IMR-90 (cell line): Measurements from ENCODE around the gene TMTC2. TPM values are rescaled to one million over a fixed set of nuclear protein-coding genes. Genes with fewer than 3 reads are reported as not detected.

ENCODE experiments used
- ATAC-seq: fragments of 200-7000 bp; cut with Tn5 transposase; 2 replicates; pipeline ENCODE4 v1.9.1; 2020; ENCODE audit warnings: low read depth, mild to moderate bottlenecking, moderate library complexity
- BruUV-seq: library from RNA; stranded (reverse); fragments of 400-500 nt; replicated peaks from 2 replicates; lab custom pipeline; 2021; lab: Mats Ljungman, UMichigan
- CTCF ChIA-PET: fragments of 300-600 bp; formaldehyde crosslinking; extraction: SDS; loops from one replicate; lab custom pipeline; 2021; ENCODE audit warnings: antibody characterized with exemption; lab: Yijun Ruan, JAX
- POLR2A ChIA-PET: fragments of 300-600 bp; sonication (Branson Sonifier 250); formaldehyde crosslinking; loops from one replicate; lab custom pipeline; 2022; ENCODE audit warnings: antibody characterized with exemption; ENCODE audit not compliant: unreplicated experiment; lab: Charles Lee
- DNase-seq: peaks from one replicate; pipeline ENCODE4 v3.0.0; 2013
- H2AFZ ChIP-seq: replicated peaks from 2 replicates; pipeline ENCODE3; 2013; ENCODE audit warnings: low read length, mild to moderate bottlenecking; ENCODE audit not compliant: poor library complexity
- H2AK5ac ChIP-seq: 2 replicates; pipeline ENCODE4 v1.6.1; 2013; ENCODE audit warnings: low read depth, low read length, inconsistent platforms
- H2AK9ac ChIP-seq: replicated peaks from 2 replicates; pipeline ENCODE3; 2013; ENCODE audit warnings: mild to moderate bottlenecking, low read depth, low read length, moderate library complexity; ENCODE audit not compliant: poor library complexity
- H2BK120ac ChIP-seq: 2 replicates; pipeline ENCODE4 v1.6.1; 2013; ENCODE audit warnings: low read depth, low read length, inconsistent platforms
- H2BK15ac ChIP-seq: 3 replicates; pipeline ENCODE4 v1.6.1; 2013; ENCODE audit warnings: low read depth, low read length, inconsistent platforms
- H2BK20ac ChIP-seq: 2 replicates; pipeline ENCODE4 v1.6.1; 2013; ENCODE audit warnings: low read depth, mild to moderate bottlenecking, inconsistent platforms, low read length, moderate library complexity
- H2BK5ac ChIP-seq: 2 replicates; pipeline ENCODE4 v1.6.1; 2013; ENCODE audit warnings: mild to moderate bottlenecking, low read depth, low read length, inconsistent platforms; ENCODE audit not compliant: poor library complexity, severe bottlenecking
- H3K14ac ChIP-seq: replicated peaks from 2 replicates; pipeline ENCODE4 v1.6.1; 2013; ENCODE audit warnings: low read depth, low read length, inconsistent platforms
- H3K18ac ChIP-seq: 2 replicates; pipeline ENCODE4 v1.6.1; 2013; ENCODE audit warnings: low read depth, low read length, control low read depth
- H3K23ac ChIP-seq: 2 replicates; pipeline ENCODE4 v1.6.1; 2013; ENCODE audit warnings: low read depth, low read length, inconsistent platforms
- H3K27ac ChIP-seq: 2 replicates; pipeline ENCODE4 v1.5.1; 2013; ENCODE audit warnings: mild to moderate bottlenecking, control low read depth, low read length; ENCODE audit not compliant: insufficient read depth
- H3K27me3 ChIP-seq: 2 replicates; pipeline ENCODE4 v1.6.1; 2013; ENCODE audit warnings: low read length; ENCODE audit not compliant: control insufficient read depth, insufficient read depth
- H3K36me3 ChIP-seq: 2 replicates; pipeline ENCODE4 v1.6.1; 2013; ENCODE audit warnings: low read length, mixed read lengths; ENCODE audit not compliant: control insufficient read depth, insufficient read depth
- H3K4ac ChIP-seq: 2 replicates; pipeline ENCODE4 v1.6.1; 2013; ENCODE audit warnings: low read depth, low read length, inconsistent platforms
- H3K4me1 ChIP-seq: 2 replicates; pipeline ENCODE4 v1.6.1; 2013; ENCODE audit warnings: low read length, mixed read lengths; ENCODE audit not compliant: control insufficient read depth, insufficient read depth
- H3K4me2 ChIP-seq: 2 replicates; pipeline ENCODE4 v1.6.1; 2013; ENCODE audit warnings: low read depth, mild to moderate bottlenecking, control low read depth, low read length, moderate library complexity
- H3K4me3 ChIP-seq: 2 replicates; pipeline ENCODE4 v1.5.1; 2013; ENCODE audit warnings: low read depth, mild to moderate bottlenecking, control low read depth, low read length, moderate library complexity; ENCODE audit not compliant: insufficient read depth
- H3K56ac ChIP-seq: 2 replicates; pipeline ENCODE4 v1.6.1; 2013; ENCODE audit warnings: low read length, inconsistent platforms; ENCODE audit not compliant: insufficient read depth; ENCODE audit errors: extremely low read depth
- H3K79me1 ChIP-seq, 2 experiments: 2 replicates each; pipeline ENCODE4 v1.6.1; 2013; ENCODE audit warnings: low read length in 2 of 2, inconsistent platforms in 1 of 2, low read depth in 1 of 2
- H3K9ac ChIP-seq: 2 replicates; pipeline ENCODE4 v1.6.1; 2013; ENCODE audit warnings: low read depth, low read length, control low read depth
- H3K9me1 ChIP-seq: 2 replicates; pipeline ENCODE4 v1.6.1; 2013; ENCODE audit warnings: low read length, inconsistent platforms; ENCODE audit not compliant: insufficient read depth
- H3K9me3 ChIP-seq: 2 replicates; pipeline ENCODE4 v1.6.1; 2013; ENCODE audit warnings: low read length; ENCODE audit not compliant: control insufficient read depth, insufficient read depth
- H4K20me1 ChIP-seq: 2 replicates; pipeline ENCODE4 v1.6.1; 2013; ENCODE audit warnings: low read length, inconsistent platforms; ENCODE audit not compliant: insufficient read depth
- H4K5ac ChIP-seq: 2 replicates; pipeline ENCODE4 v1.6.1; 2013; ENCODE audit warnings: mild to moderate bottlenecking, low read depth, low read length, control low read depth
- H4K8ac ChIP-seq, 2 experiments: 2 replicates each; pipeline ENCODE4 v1.6.1; 2013; ENCODE audit warnings: low read depth in 2 of 2, low read length in 2 of 2, control low read depth in 1 of 2, inconsistent platforms in 1 of 2
- H4K91ac ChIP-seq: 2 replicates; pipeline ENCODE4 v1.6.1; 2013; ENCODE audit warnings: low read depth, low read length, inconsistent platforms; ENCODE audit not compliant: insufficient read depth
- CHD1 ChIP-seq: IDR thresholded peaks from 2 replicates; pipeline ENCODE4 v1.6.1; 2012; ENCODE audit warnings: low read depth, low read length, improper control_type of control experiment
- CTCF ChIP-seq: conservative IDR thresholded peaks from 2 replicates; pipeline ENCODE4 v1.5.1; 2012; ENCODE audit warnings: mild to moderate bottlenecking, low read depth, low read length, improper control_type of control experiment
- POLR2A ChIP-seq: IDR thresholded peaks from 2 replicates; pipeline ENCODE4 v1.6.1; 2012; ENCODE audit warnings: mild to moderate bottlenecking, low read depth, low read length
- RAD21 ChIP-seq: IDR thresholded peaks from 2 replicates; pipeline ENCODE4 v1.6.1; 2012; ENCODE audit warnings: low read length, improper control_type of control experiment
- SMC3 ChIP-seq: fragments of 150-350 bp; IDR thresholded peaks from 2 replicates; pipeline ENCODE4 v1.6.1; 2016; ENCODE audit warnings: low read depth, mild to moderate bottlenecking, antibody characterized with exemption, low read length, moderate library complexity
- WGBS, 2 experiments: methylation state at CpG; one replicate each; pipeline versions ENCODE4 v1.1.5 to v1.1.7; 2013; ENCODE audit warnings: missing lambda C conversion rate in 2 of 2; ENCODE audit not compliant: insufficient read length in 1 of 2; ENCODE audit errors: extremely low coverage in 2 of 2; 5-methylcytosine and 5-hydroxymethylcytosine counted together
- dilution Hi-C: fragments of 300-500 bp; cut with HindIII; formaldehyde crosslinking; loops from one replicate; pipeline ENCODE4 v1.14.3; 2018; ENCODE audit warnings: low sequenced_read_pairs; ENCODE audit not compliant: unreplicated experiment
- in situ Hi-C: fragments of 300-500 bp; cut with MboI; formaldehyde crosslinking; loops from 3 replicates; pipeline ENCODE4 v1.14.3; 2019; ENCODE audit warnings: low sequenced_read_pairs, inconsistent platforms, mixed read lengths
- intact Hi-C: fragments of 100-400 bp; cut with micrococcal nuclease; formaldehyde crosslinking; loops from 2 replicates; pipeline ENCODE4 v1.10.0; 2022
- polyA plus RNA-seq, 3 experiments: library from polyadenylated mRNA; depleted of rRNA; stranded (reverse); fragments of >200 nt; gene quantifications; 2 replicates each; pipeline ENCODE4 v1.2.3, GENCODE V29; 2012; ENCODE audit warnings: low replicate concordance in 1 of 3
- total RNA-seq: library from RNA; depleted of rRNA; stranded (reverse); fragments of >200 nt; gene quantifications from 2 replicates; pipeline ENCODE4 v1.2.3, GENCODE V29; 2012

TMTC2 gene
- total and polyA plus RNA-seq, 2 of the 4 experiments (the other 2 are of a cell fraction) = 0.56 to 1.4 TPM

- H2BK20ac ChIP-seq = no peak overlapping the region
- H3K18ac ChIP-seq = no peak overlapping the region
- H3K9me1 ChIP-seq = no peaks in the 10 kb centered on the region
- ATAC-seq (no peak), DNase-seq (no peak)
- H3K4me1 ChIP-seq = no peaks in the 10 kb centered on the region
- no CpG with 5 or more reads among the region's 1 CpG for WGBS, 2 experiments
- intact Hi-C loops (no loop called here), dilution Hi-C loops (no loop called here), in situ Hi-C loops (no loop called here)
- no peak overlapping the region for H2AK9ac ChIP-seq
- no peak overlapping the region for H4K8ac ChIP-seq
- ChIA-PET POLR2A (no interaction called here), CTCF (no interaction called here)
- no peak overlapping the region for H2BK5ac ChIP-seq
- H3K27me3 ChIP-seq = no peaks in the 10 kb centered on the region
- H3K23ac ChIP-seq = no peak overlapping the region
- H2BK15ac ChIP-seq = no peak overlapping the region
- H3K4me2 ChIP-seq = no peak overlapping the region
- no TSS peak for BruUV-seq
- H3K9ac ChIP-seq = no peak overlapping the region
- H2BK120ac ChIP-seq = no peak overlapping the region
- no peak overlapping the region for H3K4ac ChIP-seq
- TF ChIP-seq RAD21 (no peak), CTCF (no peak), SMC3 (no peak), POLR2A (no peak), CHD1 (no peak)
- H3K36me3 ChIP-seq = no peaks in the 10 kb centered on the region
- H4K20me1 ChIP-seq = no peaks in the 10 kb centered on the region
- no peak overlapping the region for H3K27ac ChIP-seq
- H4K91ac ChIP-seq = no peak overlapping the region
- H4K5ac ChIP-seq = no peak overlapping the region
- no peak overlapping the region for H2AFZ ChIP-seq
- no peak overlapping the region for H3K56ac ChIP-seq
- H2AK5ac ChIP-seq = no peak overlapping the region
- H3K9me3 ChIP-seq = no peaks in the 10 kb centered on the region
- H3K79me1 ChIP-seq = no peaks in the 10 kb centered on the region
- H3K4me3 ChIP-seq = no peak overlapping the region
- H3K14ac ChIP-seq = no peak overlapping the region
Measured at GRCh38 chr12:82682326-82682725, 4.4 kb upstream of the TMTC2 start.
